OCI-LY3 (cell line): ENCODE results near the gene SUN3.

Experiments
- CTCF ChIP-seq: fragments of 200-600, 300-600 bp; sonication (generic); IDR thresholded peaks from 2 replicates; pipeline ENCODE4 v1.5.1; 2014; ENCODE audit warnings: antibody characterized with exemption, low read length, low read depth
- EZH2phosphoT487 ChIP-seq: fragments of 200-600 bp; shearing (Covaris generic); IDR thresholded peaks from 2 replicates; pipeline ENCODE4 v1.6.1; 2018; ENCODE audit warnings: antibody characterized with exemption, mixed run types, low read depth

GRCh38 chr7:48009257-48009656, 19.6 kb downstream of the SUN3 start:
- TF ChIP-seq EZH2phosphoT487 (no peak), CTCF (no peak)
